ENCODE measurements around the gene JAKMIP1. TPM values are rescaled to one million over a fixed set of nuclear protein-coding genes. Genes with fewer than 3 reads are reported as not detected.

JAKMIP1 gene
- total RNA-seq, 2 experiments from 2014 or later: 4.0 to 5.1 TPM

DNA sequence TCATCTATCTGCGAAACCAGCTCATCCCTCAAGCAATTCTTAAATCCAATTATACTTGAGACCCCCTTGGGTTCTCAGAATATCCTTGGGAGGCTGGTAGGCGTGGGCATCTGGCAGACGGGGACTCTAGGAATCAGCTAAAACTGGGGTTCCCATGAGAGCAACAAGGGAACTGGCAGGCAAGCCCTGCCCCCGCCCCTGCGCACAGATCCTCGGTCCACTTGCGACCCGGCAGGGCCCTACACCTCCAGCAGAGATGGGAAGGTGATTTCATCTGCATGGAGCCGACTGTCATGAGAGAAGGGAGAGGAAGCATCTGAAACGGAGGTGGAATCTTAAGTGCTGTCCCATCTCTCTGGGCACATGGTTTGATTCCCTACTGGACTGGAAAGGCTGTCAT lies 172.2 kb downstream of the JAKMIP1 start:
- no TSS peak for BruUV-seq (replicated peaks)
- H3K4me3 ChIP-seq (ENCODE audit: low read depth, low read length, poor library complexity, severe bottlenecking): no peak overlapping the region
- H4K20me1 ChIP-seq (ENCODE audit: insufficient read depth, low read length): no peaks in the 10 kb centered on the region
- no peaks in the 10 kb centered on the region for H3K4me1 ChIP-seq (ENCODE audit: insufficient read depth, low read length, poor library complexity, severe bottlenecking)
- H3K9me2 ChIP-seq (ENCODE audit: insufficient read depth, low read length): no peaks in the 10 kb centered on the region
- DNase-seq (ENCODE audit: low spot score): no peak
- H2AFZ ChIP-seq (ENCODE audit: low read length): no peak overlapping the region
- ChIA-PET CTCF (ENCODE audit: unreplicated experiment) (no interaction called here), POLR2A (no interaction called here)
- H3K9me3 ChIP-seq (ENCODE audit: low read length): no peaks in the 10 kb centered on the region
- H3K27ac ChIP-seq (ENCODE audit: low read depth, low read length, poor library complexity, severe bottlenecking): no peak overlapping the region
- H3K79me2 ChIP-seq (ENCODE audit: insufficient read depth, low read depth, low read length): no peaks in the 10 kb centered on the region
- H3K4me2 ChIP-seq (ENCODE audit: low read length): no peak overlapping the region
- TF ChIP-seq, protein P1, sequence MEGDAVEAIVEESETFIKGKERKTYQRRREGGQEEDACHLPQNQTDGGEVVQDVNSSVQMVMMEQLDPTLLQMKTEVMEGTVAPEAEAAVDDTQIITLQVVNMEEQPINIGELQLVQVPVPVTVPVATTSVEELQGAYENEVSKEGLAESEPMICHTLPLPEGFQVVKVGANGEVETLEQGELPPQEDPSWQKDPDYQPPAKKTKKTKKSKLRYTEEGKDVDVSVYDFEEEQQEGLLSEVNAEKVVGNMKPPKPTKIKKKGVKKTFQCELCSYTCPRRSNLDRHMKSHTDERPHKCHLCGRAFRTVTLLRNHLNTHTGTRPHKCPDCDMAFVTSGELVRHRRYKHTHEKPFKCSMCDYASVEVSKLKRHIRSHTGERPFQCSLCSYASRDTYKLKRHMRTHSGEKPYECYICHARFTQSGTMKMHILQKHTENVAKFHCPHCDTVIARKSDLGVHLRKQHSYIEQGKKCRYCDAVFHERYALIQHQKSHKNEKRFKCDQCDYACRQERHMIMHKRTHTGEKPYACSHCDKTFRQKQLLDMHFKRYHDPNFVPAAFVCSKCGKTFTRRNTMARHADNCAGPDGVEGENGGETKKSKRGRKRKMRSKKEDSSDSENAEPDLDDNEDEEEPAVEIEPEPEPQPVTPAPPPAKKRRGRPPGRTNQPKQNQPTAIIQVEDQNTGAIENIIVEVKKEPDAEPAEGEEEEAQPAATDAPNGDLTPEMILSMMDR (conservative IDR thresholded peaks at IDR 0.05; ENCODE audit: low read length): no peak
- no peak for TF ChIP-seq EZH2phosphoT487 (IDR thresholded peaks at IDR 0.05; ENCODE audit: borderline replicate concordance, low read depth, low read length)
- H3K36me3 ChIP-seq (ENCODE audit: insufficient read depth, low read length): no peaks in the 10 kb centered on the region
- intact Hi-C loops (cut with micrococcal nuclease; ENCODE audit: unreplicated experiment): no loop called here

DNA sequence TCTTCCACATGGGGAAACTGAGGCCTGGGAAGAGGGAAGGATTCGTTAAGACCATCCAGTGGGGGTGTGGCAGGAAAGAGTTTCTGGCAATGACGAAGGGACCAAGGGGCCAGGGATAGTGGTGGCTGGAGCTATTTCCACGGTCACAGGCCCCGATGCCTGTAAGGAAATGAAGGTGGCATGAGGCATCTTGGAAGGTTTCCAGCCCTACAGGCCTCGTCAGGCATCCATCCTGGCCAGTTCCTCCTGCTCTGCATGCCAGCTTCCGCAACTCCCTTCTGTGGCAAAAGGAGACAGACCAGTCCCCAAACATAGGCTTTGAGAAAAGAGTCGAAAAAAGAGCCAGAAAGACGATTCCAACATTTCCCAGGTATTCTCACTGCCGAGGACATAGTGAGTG lies 173.0 kb downstream of the JAKMIP1 start:
- no peaks in the 10 kb centered on the region for H3K79me2 ChIP-seq (ENCODE audit: insufficient read depth, low read depth, low read length)
- no peaks in the 10 kb centered on the region for H3K36me3 ChIP-seq (ENCODE audit: insufficient read depth, low read length)
- H3K9me2 ChIP-seq (ENCODE audit: insufficient read depth, low read length): no peaks in the 10 kb centered on the region
- intact Hi-C loops (cut with micrococcal nuclease; ENCODE audit: unreplicated experiment): no loop called here
- no peaks in the 10 kb centered on the region for H3K4me1 ChIP-seq (ENCODE audit: insufficient read depth, low read length, poor library complexity, severe bottlenecking)
- H3K4me3 ChIP-seq (ENCODE audit: low read depth, low read length, poor library complexity, severe bottlenecking): no peak overlapping the region
- no peaks in the 10 kb centered on the region for H3K9me3 ChIP-seq (ENCODE audit: low read length)
- no TSS peak for BruUV-seq (replicated peaks)
- no peak for DNase-seq (ENCODE audit: low spot score)
- ChIA-PET POLR2A (no interaction called here), CTCF (ENCODE audit: unreplicated experiment) (no interaction called here)
- no peak for TF ChIP-seq EZH2phosphoT487 (IDR thresholded peaks at IDR 0.05; ENCODE audit: borderline replicate concordance, low read depth, low read length)
- TF ChIP-seq, protein P1 (conservative IDR thresholded peaks at IDR 0.05; ENCODE audit: low read length): no peak
- no peak overlapping the region for H2AFZ ChIP-seq (ENCODE audit: low read length)
- H3K27ac ChIP-seq (ENCODE audit: low read depth, low read length, poor library complexity, severe bottlenecking): no peak overlapping the region
- H3K4me2 ChIP-seq (ENCODE audit: low read length): no peak overlapping the region
- no peaks in the 10 kb centered on the region for H4K20me1 ChIP-seq (ENCODE audit: insufficient read depth, low read length)

DNA sequence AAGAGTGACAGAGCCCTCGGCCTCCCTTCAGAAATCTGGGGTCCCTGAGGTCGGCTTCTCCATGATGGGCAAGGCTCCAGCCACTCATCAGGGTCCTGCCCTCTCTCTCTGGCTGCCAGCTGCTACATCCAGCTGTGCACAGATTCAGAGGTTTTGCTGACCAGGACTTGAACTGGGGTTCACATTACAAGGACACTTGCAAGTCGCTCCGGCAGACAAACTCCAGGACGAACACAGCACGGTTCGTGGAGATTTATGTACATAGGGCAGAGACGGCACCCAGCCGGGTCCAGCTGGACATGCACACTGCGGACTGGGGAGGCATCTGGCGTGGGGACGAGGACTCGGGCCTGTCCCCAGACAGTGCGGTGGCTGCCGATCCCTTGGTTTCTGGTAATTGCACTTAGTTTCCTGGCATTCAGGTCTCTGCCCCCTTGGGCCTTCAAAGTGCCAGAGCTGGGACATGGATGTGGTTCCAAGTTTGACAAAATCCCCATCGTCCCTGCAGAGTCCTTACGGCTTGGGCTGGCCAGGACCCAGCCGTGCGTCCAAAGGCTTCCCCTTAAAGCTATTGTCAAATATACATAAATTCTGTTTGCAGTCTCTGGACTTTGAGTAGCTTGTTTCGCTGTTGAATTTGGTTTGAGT lies 175.9 kb downstream of the JAKMIP1 start:
- no peaks in the 10 kb centered on the region for H4K20me1 ChIP-seq (ENCODE audit: insufficient read depth, low read length)
- H3K9me3 ChIP-seq (ENCODE audit: low read length): no peaks in the 10 kb centered on the region
- H3K27ac ChIP-seq (ENCODE audit: low read depth, low read length, poor library complexity, severe bottlenecking): no peak overlapping the region
- H3K4me1 ChIP-seq (ENCODE audit: insufficient read depth, low read length, poor library complexity, severe bottlenecking): no peaks in the 10 kb centered on the region
- H2AFZ ChIP-seq (ENCODE audit: low read length): no peak overlapping the region
- CTCF ChIA-PET (ENCODE audit: unreplicated experiment): no interaction called here
- intact Hi-C loops (cut with micrococcal nuclease; ENCODE audit: unreplicated experiment): no loop called here
- H3K79me2 ChIP-seq (ENCODE audit: insufficient read depth, low read depth, low read length): no peaks in the 10 kb centered on the region
- TF ChIP-seq EZH2phosphoT487 (IDR thresholded peaks at IDR 0.05; ENCODE audit: borderline replicate concordance, low read depth, low read length): no peak
- TF ChIP-seq, protein P1 (conservative IDR thresholded peaks at IDR 0.05; ENCODE audit: low read length): no peak
- H3K36me3 ChIP-seq (ENCODE audit: insufficient read depth, low read length): no peaks in the 10 kb centered on the region
- BruUV-seq (replicated peaks): no TSS peak
- H3K4me3 ChIP-seq (ENCODE audit: low read depth, low read length, poor library complexity, severe bottlenecking): no peak overlapping the region
- no peak for DNase-seq (ENCODE audit: low spot score)
- H3K9me2 ChIP-seq (ENCODE audit: insufficient read depth, low read length): no peaks in the 10 kb centered on the region
- POLR2A ChIA-PET: no interaction called here
- H3K4me2 ChIP-seq (ENCODE audit: low read length): no peak overlapping the region

Measured in OCI-LY7 (cell line).